Activated CD8-positive, alpha-beta memory T cell treated with anti-CD3 and anti-CD28 coated beads, Interleukin-2, amount 50 U/mL, for 24 hours (primary cell): Measurements from ENCODE around the gene NIF3L1.

Experiments used
- DNase-seq: peaks from one replicate; pipeline ENCODE4 v3.0.0-alpha.2; 2020; ENCODE audit errors: extremely low read depth

The NIF3L1 gene

DNA sequence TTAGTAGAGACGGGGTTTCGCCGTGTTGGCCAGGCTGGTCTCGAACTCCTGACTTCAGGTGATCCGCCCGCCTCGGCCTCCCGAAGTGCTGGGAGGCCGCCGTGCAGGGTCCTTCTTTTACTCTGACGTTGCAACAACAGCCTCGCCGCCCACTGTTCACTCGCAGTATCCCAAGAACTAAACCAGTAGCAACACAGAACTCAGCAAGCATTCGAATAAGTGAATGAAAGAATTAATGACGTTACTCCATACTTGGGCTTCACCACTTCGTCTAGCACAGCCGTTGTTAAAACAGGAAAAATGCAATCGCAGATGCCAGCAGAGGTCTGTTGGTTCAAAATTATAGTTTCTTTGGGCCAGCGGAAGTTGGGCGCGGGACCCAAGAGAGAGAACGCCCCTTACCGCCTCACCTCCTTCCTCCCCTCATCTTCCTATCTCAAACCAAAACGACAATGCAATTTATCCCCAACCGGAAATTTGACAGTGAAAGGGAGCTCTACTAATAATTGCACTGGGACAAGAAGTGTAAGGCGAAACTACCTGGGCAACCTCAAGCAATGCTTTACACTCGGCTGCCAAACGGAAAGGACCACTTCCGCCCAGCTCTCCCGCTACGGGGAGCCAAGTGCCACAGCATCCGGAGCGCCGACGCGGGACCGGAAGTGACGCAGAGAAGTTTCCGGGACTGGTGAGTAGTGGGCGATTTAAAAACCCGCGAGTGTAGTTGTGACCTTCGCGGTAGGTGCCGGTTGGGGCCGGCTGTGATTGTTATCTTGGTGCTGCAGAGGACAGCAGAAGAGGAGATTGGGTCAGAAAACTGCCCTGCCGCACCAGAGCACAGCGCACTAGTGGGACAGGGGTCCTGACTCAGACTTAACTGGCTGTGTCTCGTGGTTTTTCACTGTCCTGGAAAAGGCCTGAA is at the start of gene NIF3L1, which contains the start of gene PPIL3:
Gene NIF3L1 (plus strand): TSS at position 668 of the 922 bp plus-strand sequence. CDS start 2,573 bp downstream, outside the sequence.
Gene PPIL3 (minus strand): TSS at position 374 of the 922 bp plus-strand sequence. CDS start 1,462 bp downstream, outside the sequence.
- peak; percentile 96 for DNase-seq

GRCh38 chr2:200839513-200839912 is 49.7 kb upstream of the NIF3L1 start:
- no peak for DNase-seq

DNA sequence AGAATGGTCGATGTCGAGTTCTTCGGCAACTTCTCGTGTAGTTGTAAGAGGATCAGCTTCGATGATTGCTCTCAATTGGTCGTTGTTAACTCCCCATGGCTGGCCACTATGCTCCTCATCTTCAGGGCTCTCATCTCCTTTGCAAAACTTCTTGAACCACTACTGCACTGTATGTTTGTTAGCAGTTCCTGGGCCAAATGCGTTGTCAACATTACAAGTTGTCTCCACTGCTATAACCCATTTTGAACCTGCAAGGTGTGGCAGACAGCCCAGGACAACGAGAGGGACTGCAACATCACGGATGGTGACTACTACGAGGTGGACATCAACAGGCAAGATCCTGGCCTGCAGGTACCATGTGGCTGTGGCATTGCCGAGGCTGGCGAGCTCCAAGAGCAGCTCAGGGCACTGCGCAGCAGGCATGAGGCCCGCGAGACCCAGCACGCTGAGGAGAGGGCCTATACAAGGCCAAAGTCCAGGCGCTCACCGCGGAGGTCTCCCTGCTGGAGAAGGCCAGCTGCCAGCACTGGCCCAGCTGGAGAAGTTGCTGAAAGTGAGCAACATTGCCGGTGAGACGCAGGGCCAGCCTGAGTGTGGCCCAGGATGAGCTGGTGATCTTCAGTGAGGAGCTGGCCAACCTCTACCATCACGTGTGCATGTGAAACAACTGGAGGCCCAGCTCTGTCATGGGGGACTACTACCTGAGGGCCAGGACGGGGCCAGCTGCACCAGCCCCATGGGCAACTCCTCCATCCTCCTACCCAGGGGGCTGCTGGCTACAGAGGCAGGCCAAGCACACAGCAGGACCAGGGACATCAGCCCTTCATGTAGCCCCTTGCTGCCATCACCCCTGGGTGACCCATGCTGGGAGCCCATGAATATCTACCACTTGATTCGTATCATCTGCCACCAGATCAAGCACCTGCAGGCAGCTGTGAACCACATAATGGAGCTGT is 44.9 kb upstream of the NIF3L1 start:
- DNase-seq = no peak

DNA sequence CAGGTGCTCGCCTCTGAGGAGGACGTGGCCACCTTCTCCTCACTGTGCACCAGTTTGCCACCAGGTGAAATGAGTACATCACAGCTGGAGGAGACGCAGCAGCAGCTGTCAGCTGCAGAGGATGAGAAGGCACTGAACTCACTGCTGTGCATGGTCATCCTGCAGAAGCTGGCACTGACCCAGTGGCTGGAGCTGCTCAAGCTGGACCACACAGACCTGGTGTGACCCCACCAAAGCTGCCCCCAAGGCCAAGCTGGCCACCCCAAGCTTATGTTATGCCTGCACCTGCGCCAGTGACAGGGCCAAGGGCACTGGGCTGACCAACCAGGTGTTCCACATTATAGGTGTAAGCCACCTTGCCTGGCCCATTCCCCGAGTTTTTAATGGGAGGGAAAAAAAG is 44.0 kb upstream of the NIF3L1 start:
- no peak for DNase-seq

- DNase-seq = no peak
Measured at GRCh38 chr2:200845669-200846325, 43.4 kb upstream of the NIF3L1 start.

- no peak for DNase-seq
Measured at GRCh38 chr2:200847269-200847668, 41.9 kb upstream of the NIF3L1 start.

DNA sequence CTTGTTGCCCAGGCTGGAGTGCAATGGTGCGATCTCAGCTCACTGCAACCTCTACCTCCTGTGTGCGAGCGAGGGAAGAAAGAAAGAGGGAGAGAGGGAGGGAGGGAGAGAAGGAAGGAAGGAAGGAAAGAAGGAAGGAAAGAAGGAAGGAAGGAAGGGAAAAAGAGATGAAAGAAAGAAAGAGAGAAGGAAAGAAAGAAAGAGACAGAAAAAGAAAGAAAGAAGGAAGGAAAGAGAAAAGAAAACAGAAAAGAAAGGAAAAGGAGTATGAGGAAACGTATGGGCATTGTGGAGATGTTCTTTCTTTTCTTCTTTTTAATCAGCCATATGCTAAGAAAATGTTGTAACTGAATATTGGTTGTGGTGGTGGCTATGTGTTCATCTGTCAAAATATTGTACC is 41.2 kb upstream of the NIF3L1 start:
- DNase-seq = no peak

DNA sequence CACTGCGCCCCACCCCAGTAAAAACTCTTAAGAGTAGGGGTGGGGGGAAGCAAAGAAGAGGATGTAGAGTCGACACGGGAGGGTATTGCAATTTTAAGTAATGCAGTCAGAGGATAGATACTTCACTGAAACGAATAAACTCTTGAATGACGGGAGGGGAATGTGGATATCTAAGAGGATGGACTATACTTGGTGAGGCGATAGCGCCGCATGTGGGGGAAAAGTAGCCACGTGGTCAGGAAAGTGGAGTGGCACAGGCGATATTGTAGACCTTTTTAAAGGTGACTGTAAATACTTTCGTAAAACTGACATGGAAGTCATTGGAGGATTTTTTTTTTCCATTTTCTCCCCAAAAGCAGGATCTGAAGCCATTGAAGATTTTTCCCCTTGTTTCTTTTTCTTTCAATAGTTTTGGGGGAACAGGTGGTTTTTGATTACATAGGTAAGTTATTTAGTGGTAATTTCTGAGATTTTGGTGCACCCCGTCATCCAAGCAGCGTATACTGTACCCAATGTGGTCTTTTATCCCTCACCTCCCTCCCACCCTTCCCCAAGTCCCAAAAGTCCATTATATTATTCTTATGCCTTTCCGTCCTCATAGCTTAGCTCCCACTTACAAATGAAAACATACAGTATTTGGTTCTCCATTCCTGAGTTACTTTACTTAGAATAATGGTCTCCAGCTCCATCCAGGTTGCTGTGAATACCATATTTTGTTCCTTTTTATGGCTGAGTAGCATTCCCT is 38.5 kb upstream of the NIF3L1 start:
- no peak for DNase-seq

GRCh38 chr2:200851398-200852248 is 37.5 kb upstream of the NIF3L1 start:
- no peak for DNase-seq

DNA sequence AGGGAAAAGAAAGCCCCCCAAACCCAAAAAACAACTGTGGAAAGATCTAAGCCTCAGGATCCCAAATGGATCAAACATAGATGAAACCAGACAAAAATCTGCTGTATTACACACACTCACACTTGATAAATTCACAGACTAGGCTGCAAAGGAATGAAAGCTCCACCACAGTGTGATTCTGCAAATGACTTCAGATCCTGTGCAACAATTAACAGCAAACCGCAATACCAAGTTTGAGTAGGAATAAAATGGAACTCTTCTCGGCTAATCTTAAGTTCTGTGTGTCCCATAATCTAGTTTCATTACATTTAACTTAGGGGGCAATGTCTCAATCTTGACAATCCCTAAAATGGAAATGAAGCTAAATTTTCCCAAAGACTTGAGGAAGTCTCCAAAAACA is 36.6 kb upstream of the NIF3L1 start:
- DNase-seq = no peak

DNA sequence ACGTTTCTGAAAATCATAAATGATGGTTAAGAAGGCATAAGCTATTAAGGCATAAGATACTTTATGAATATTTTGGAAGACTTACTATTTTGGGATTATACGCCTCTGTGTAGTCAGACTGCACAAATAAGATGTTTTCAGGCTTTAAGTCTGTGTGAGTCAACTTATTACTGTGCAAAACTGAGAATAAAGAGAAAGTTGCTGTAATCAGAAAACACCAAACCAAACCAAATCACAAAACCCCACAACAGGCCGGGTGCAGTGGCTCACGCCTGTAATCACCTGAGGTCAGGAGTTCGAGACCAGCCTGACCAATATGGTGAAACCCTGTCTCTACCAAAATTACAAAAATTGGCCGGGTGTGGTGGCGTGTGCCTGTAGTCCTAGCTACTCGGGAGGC is 32.4 kb upstream of the NIF3L1 start:
- no peak for DNase-seq

DNA sequence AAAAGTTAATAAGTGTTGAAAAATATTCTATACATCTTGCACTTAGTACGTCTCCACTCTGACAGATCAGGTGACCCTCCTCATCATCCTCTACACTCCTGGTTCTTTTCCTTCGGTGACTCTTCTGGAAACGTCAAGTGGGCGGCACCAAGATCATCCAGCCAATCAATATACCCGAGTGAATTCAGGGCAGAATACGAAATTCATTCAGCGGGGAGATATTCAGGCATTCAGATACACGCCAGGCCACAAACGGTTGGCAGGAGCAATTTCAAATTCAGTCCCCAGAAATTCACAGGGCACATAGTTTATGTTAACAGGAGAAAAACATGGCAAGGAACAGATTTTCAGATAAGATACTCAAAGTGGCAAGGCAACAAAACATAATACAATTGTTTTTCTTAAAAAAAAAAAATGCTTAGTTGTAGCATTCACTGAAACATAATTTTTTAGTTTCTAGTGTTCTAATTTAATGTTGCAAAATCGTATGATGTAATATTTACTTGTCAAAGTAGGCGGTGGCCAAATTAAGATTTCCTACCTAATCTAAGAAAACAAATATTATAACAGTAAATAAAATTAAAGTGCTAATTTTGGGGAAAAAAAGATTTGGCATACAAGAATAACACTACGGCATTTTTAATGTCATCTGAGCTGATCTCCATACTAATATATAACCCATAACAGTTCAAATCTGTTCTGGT is 28.9 kb upstream of the NIF3L1 start:
- DNase-seq = no peak

GRCh38 chr2:200861617-200862155 is 27.5 kb upstream of the NIF3L1 start:
- DNase-seq = no peak

GRCh38 chr2:200862532-200863000 is 26.6 kb upstream of the NIF3L1 start:
- peak; percentile 51 for DNase-seq

GRCh38 chr2:200863782-200864175 is 25.4 kb upstream of the NIF3L1 start:
- no peak for DNase-seq

- DNase-seq = peak; percentile 92
Measured at GRCh38 chr2:200864176-200865034, 24.8 kb upstream of the NIF3L1 start, which contains the start of gene CLK1. TSS of gene CLK1 (minus strand) at chr2:200864658. CDS start at chr2:200861862, 2,796 bp downstream.

GRCh38 chr2:200869014-200869413 is 20.2 kb upstream of the NIF3L1 start:
- DNase-seq = no peak

DNA sequence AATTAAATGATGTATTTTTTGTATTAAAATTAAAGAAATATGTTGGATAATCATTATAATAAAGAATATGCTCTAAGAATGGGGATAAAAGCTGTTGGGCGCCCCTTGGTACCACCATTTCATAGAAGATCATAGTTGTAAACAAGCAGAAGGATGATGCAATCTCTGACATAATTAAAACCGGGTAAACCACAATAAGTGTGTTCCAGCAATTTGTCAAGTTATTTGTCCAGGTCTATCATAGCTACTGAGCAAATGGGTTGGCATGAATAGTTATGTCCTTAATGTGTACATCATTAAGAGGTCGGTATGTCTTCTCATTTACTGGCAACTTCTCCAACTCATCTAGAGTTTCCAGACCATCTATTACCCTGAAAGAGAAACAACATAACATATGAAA is 18.0 kb upstream of the NIF3L1 start:
- DNase-seq = no peak
